ENCODE data around the gene BTN2A1. TPM values are rescaled to one million over a fixed set of nuclear protein-coding genes. Genes with fewer than 3 reads are reported as not detected.

The BTN2A1 gene
- total RNA-seq, 4 donors from 2014 or later, result 14.7 to 23.9 (median 18.2) TPM

- Histone ChIP-seq H3K4me1 (peaks cover 0 to 14% (median 3%) of the 10 kb centered on the region in 3 donors), H3K27me3 (no peaks in the 10 kb centered on the region), H3K27ac (no peak overlapping the region), H3K4me3 (no peak overlapping the region), H3K9me3 (no peaks in the 10 kb centered on the region), H3K36me3 (peaks cover 0 to 10% of the 10 kb centered on the region in 2 donors)
- WGBS, 2 donors (ENCODE audit: low coverage in 1 of 2), result 81 to 100% methylated on average over 1 to 4 of the region's 4 CpGs
- no peak for TF ChIP-seq POLR2AphosphoS5 (IDR thresholded peaks at IDR 0.05)
- ATAC-seq, result no peak
Observed at GRCh38 chr6:26436018-26436417, 21.7 kb upstream of the BTN2A1 start.

- Histone ChIP-seq H3K36me3 (no peaks in the 10 kb centered on the region), H3K4me3 (no peak overlapping the region), H3K4me1 (peaks cover 0 to 26% (median 3%) of the 10 kb centered on the region in 3 donors), H3K9me3 (no peaks in the 10 kb centered on the region), H3K27me3 (no peaks in the 10 kb centered on the region), H3K27ac (no peak overlapping the region)
- 78 to 92% methylated on average over 1 of the region's 1 CpG for WGBS, 2 donors (ENCODE audit: low coverage in 1 of 2)
- no peak for TF ChIP-seq POLR2AphosphoS5 (IDR thresholded peaks at IDR 0.05)
- TF ChIP-seq POLR2A (IDR thresholded peaks at IDR 0.05), result no peak
- no peak for TF ChIP-seq EP300 (IDR thresholded peaks at IDR 0.05)
- no peak for TF ChIP-seq CTCF (IDR thresholded peaks at IDR 0.05)
- no peak for ATAC-seq
Observed at GRCh38 chr6:26437550-26437949, 20.2 kb upstream of the BTN2A1 start.

GRCh38 chr6:26438000-26438399 is 19.8 kb upstream of the BTN2A1 start:
- H3K36me3 ChIP-seq, result no peaks in the 10 kb centered on the region
- peaks cover 0 to 29% (median 3%) of the 10 kb centered on the region in 3 donors for H3K4me1 ChIP-seq
- no peak overlapping the region for H3K4me3 ChIP-seq
- H3K9me3 ChIP-seq, result no peaks in the 10 kb centered on the region
- TF ChIP-seq POLR2A (IDR thresholded peaks at IDR 0.05) (no peak), POLR2AphosphoS5 (IDR thresholded peaks at IDR 0.05) (no peak), CTCF (IDR thresholded peaks at IDR 0.05) (no peak), EP300 (IDR thresholded peaks at IDR 0.05) (no peak)
- H3K27me3 ChIP-seq, result no peaks in the 10 kb centered on the region
- 92% methylated on average over 1 of the region's 1 CpG; no CpG with 5 or more reads in 1 of the 2 donors for WGBS, 2 donors (ENCODE audit: low coverage in 1 of 2)
- ATAC-seq, result no peak
- H3K27ac ChIP-seq, result no peak overlapping the region

DNA sequence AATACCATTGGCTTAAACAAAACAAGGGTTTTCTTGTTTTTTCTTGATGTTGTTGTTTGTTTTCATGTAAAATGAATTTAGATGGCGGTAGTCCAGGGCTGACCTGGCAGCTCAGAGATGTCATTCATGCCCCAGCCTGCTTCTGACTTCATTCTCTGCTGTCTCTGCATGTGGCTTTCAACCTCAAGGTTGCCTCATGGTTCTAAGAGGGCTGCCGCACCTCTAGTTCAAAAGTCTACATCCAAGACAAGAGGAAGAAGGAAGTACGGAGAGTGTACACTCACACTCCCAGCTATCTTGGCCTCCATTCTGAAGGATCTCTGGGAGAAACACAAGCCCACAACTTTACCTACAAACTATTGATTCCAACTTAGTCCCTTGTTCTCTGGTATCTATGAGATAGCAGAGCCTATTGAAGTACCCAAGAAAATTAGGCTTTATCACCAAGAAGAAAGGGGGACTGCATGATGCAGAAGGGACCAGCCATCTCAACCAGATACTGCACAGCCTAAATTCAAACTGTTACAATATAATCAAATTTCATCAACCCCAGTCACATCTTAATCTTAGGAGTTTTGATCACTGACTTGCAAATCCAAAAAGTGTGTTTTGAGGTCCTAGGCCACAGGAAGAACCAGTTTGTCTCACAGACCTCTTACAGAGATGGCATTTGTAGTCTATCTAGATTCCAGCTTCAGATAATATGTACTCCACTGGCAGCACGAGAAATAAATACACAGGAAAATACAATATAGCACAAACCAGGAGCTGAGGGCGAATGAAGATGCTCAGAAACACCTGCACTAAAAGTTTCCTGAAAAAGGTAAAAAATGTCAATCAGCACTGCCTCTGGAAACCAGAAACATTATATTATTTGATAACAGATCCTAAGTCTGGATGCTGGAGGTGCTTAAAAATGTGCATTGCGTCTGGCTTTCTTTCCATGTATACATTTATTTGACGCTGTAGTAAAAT is 18.3 kb upstream of the BTN2A1 start:
- no peak for ATAC-seq
- H3K27me3 ChIP-seq, result no peaks in the 10 kb centered on the region
- TF ChIP-seq POLR2AphosphoS5 (IDR thresholded peaks at IDR 0.05) (no peak), POLR2A (IDR thresholded peaks at IDR 0.05) (no peak), CTCF (IDR thresholded peaks at IDR 0.05) (no peak), EP300 (IDR thresholded peaks at IDR 0.05) (no peak)
- peak overlapping the region; percentile 55 to 57 for H3K4me3 ChIP-seq
- H3K9me3 ChIP-seq, result no peaks in the 10 kb centered on the region
- 40 to 48% methylated on average over 6 to 7 of the region's 7 CpGs for WGBS, 2 donors (ENCODE audit: low coverage in 1 of 2)
- peaks cover 0 to 5% of the 10 kb centered on the region in 2 donors for H3K36me3 ChIP-seq
- H3K4me1 ChIP-seq, result peaks cover 0 to 29% (median 3%) of the 10 kb centered on the region in 3 donors
- peak overlapping the region; percentile 56 to 85 (median 83) for H3K27ac ChIP-seq

DNA sequence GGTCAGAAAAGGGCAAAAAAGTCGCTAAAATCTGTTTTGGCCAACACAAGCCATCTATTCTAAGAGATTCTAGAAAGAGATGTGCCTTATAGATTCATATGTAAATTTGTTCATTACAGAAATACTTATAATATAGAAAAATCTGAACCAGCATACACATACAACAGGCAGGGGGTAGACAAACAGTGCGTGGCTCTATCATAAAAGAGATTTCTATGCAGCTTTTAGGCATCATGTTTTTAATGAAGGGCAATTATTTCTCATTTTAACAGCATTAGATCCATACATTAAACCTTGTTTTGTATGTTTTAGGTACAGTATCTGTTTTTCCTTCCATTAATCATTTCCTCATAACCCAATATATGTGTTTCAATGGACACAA is 16.8 kb upstream of the BTN2A1 start:
- H3K9me3 ChIP-seq, result no peaks in the 10 kb centered on the region
- H3K27me3 ChIP-seq, result no peaks in the 10 kb centered on the region
- no peak for ATAC-seq
- peak overlapping the region; percentile 69 to 85 (median 83) for H3K27ac ChIP-seq
- peaks cover 0 to 20% of the 10 kb centered on the region in 2 donors for H3K36me3 ChIP-seq
- WGBS, 2 donors (ENCODE audit: low coverage in 1 of 2), result 18 to 37% methylated on average over 2 of the region's 2 CpGs
- H3K4me3 ChIP-seq, result peak overlapping the region; percentile 55 to 57
- TF ChIP-seq POLR2A (IDR thresholded peaks at IDR 0.05), result no peak
- no peak for TF ChIP-seq POLR2AphosphoS5 (IDR thresholded peaks at IDR 0.05)
- no peak for TF ChIP-seq EP300 (IDR thresholded peaks at IDR 0.05)
- TF ChIP-seq CTCF (IDR thresholded peaks at IDR 0.05), result no peak
- peaks cover 0 to 29% (median 3%) of the 10 kb centered on the region in 3 donors for H3K4me1 ChIP-seq

Measured in gastroesophageal sphincter (tissue), 4 donors.